HEK293 (cell line): Measurements from ENCODE around the gene MKLN1.

Source experiments
- BCL11A ChIP-seq: fragments of 450-650 bp; formaldehyde crosslinking; IDR thresholded peaks from 2 replicates; pipeline ENCODE4 v1.5.1; 2016; ENCODE audit warnings: low read depth, missing biosample characterization, missing genetic modification characterization
- MYNN ChIP-seq: fragments of 450-650 bp; formaldehyde crosslinking; IDR thresholded peaks from 2 replicates; pipeline ENCODE4 v1.5.1; 2016; ENCODE audit warnings: missing biosample characterization, missing genetic modification characterization, borderline replicate concordance
- REST ChIP-seq: fragments of 450-650 bp; formaldehyde crosslinking; IDR thresholded peaks from 2 replicates; pipeline ENCODE4 v1.5.1; 2016; ENCODE audit warnings: missing biosample characterization, missing genetic modification characterization
- SETDB1 ChIP-seq: IDR thresholded peaks from one replicate; pipeline ENCODE4 v1.6.1; 2017; ENCODE audit warnings: mild to moderate bottlenecking, low read length, moderate library complexity, mixed read lengths; ENCODE audit not compliant: insufficient read length
- ZNF19 ChIP-seq: fragments of 450-650 bp; formaldehyde crosslinking; IDR thresholded peaks from 2 replicates; pipeline ENCODE4; 2016; ENCODE audit warnings: missing biosample characterization, missing genetic modification characterization, low read depth
- ZNF239 ChIP-seq: fragments of 450-650 bp; formaldehyde crosslinking; IDR thresholded peaks from 2 replicates; pipeline ENCODE4 v1.5.1; 2016; ENCODE audit warnings: missing biosample characterization, missing genetic modification characterization
- ZNF274 ChIP-seq, 2 experiments: fragments of 200-500 bp in 1 of 2; fragments of 450-650 bp in 1 of 2; sonication (Bioruptor generic) in 1 of 2; formaldehyde crosslinking in 1 of 2; IDR thresholded peaks; 2 replicates each; pipeline versions ENCODE4 v1.5.1 to v1.6.1; 2014 to 2016; ENCODE audit warnings: borderline replicate concordance in 1 of 2, inconsistent platforms in 1 of 2, low read length in 1 of 2, missing biosample characterization in 1 of 2, missing genetic modification characterization in 1 of 2
- ZNF677 ChIP-seq: fragments of 450-650 bp; IDR thresholded peaks from 2 replicates; pipeline ENCODE4 v1.5.0; 2018; ENCODE audit warnings: missing biosample characterization, mild to moderate bottlenecking, missing genetic modification characterization, moderate library complexity
- ZNF792 ChIP-seq: fragments of 450-650 bp; formaldehyde crosslinking; IDR thresholded peaks from 2 replicates; pipeline ENCODE4 v1.5.1; 2016; ENCODE audit warnings: missing biosample characterization, missing genetic modification characterization
- ZXDB ChIP-seq: fragments of 450-650 bp; formaldehyde crosslinking; IDR thresholded peaks from 2 replicates; pipeline ENCODE4 v1.5.1; 2016; ENCODE audit warnings: missing biosample characterization, missing genetic modification characterization
- TF ChIP-seq, protein P1 (sequence below): fragments of 450-650 bp; formaldehyde crosslinking; IDR thresholded peaks from 2 replicates; pipeline ENCODE4 v1.5.1; 2016; ENCODE audit warnings: missing biosample characterization, missing genetic modification characterization
- TF ChIP-seq, protein P2 (sequence below): fragments of 450-650 bp; formaldehyde crosslinking; IDR thresholded peaks from 2 replicates; pipeline ENCODE4 v1.5.1; 2017; ENCODE audit warnings: missing biosample characterization, missing genetic modification characterization

DNA sequence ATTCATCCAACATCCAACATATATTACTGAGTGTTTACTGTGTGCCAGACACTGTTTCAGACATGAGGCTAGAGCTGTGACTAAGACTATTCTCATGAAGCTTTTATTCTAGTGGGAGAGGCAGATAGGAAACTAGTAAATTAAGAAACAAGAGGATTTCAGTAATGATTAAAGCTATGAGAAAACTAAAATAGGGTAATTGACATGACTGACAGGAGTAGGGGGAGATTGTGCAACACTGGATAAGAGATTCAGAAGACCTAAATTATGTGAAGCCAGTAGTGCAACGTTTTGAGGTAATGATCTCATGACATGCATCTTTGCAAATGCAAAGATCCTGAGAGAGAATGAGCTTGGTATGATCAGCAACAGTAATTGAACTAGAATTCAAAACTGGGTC, 48.6 kb upstream of the MKLN1 start:
- TF ChIP-seq, protein P1, sequence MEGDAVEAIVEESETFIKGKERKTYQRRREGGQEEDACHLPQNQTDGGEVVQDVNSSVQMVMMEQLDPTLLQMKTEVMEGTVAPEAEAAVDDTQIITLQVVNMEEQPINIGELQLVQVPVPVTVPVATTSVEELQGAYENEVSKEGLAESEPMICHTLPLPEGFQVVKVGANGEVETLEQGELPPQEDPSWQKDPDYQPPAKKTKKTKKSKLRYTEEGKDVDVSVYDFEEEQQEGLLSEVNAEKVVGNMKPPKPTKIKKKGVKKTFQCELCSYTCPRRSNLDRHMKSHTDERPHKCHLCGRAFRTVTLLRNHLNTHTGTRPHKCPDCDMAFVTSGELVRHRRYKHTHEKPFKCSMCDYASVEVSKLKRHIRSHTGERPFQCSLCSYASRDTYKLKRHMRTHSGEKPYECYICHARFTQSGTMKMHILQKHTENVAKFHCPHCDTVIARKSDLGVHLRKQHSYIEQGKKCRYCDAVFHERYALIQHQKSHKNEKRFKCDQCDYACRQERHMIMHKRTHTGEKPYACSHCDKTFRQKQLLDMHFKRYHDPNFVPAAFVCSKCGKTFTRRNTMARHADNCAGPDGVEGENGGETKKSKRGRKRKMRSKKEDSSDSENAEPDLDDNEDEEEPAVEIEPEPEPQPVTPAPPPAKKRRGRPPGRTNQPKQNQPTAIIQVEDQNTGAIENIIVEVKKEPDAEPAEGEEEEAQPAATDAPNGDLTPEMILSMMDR (tag by site-specific recombination), result no peak
- TF ChIP-seq ZNF274 (IDR thresholded peaks at IDR 0.05; ENCODE audit: low read length) (no peak), ZNF274 (tag by site-specific recombination; IDR thresholded peaks at IDR 0.05; ENCODE audit: borderline replicate concordance) (no peak), ZNF239 (tag by site-specific recombination) (no peak), REST (no peak), SETDB1 (no peak), BCL11A (no peak), ZNF19 (tag by site-specific recombination) (no peak), ZXDB (tag by site-specific recombination) (no peak), ZNF792 (no peak), ZNF677 (tag by site-specific recombination) (no peak), MYNN (tag by site-specific recombination) (no peak)
- TF ChIP-seq, protein P2, sequence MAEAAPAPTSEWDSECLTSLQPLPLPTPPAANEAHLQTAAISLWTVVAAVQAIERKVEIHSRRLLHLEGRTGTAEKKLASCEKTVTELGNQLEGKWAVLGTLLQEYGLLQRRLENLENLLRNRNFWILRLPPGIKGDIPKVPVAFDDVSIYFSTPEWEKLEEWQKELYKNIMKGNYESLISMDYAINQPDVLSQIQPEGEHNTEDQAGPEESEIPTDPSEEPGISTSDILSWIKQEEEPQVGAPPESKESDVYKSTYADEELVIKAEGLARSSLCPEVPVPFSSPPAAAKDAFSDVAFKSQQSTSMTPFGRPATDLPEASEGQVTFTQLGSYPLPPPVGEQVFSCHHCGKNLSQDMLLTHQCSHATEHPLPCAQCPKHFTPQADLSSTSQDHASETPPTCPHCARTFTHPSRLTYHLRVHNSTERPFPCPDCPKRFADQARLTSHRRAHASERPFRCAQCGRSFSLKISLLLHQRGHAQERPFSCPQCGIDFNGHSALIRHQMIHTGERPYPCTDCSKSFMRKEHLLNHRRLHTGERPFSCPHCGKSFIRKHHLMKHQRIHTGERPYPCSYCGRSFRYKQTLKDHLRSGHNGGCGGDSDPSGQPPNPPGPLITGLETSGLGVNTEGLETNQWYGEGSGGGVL (tag by site-specific recombination), result no peak
